B cell (primary cell): Measurements from ENCODE around the gene HTR7. TPM values are rescaled to one million over a fixed set of nuclear protein-coding genes. Genes with fewer than 3 reads are reported as not detected.

Experiments used
- ATAC-seq: fragments of 200-7000 bp; cut with Tn5 transposase; one replicate; pipeline ENCODE4 v1.10.0; 2021; ENCODE audit warnings: low read depth, mild to moderate bottlenecking, moderate number of reproducible peaks, moderate library complexity
- CTCF ChIA-PET: fragments of 350-600 bp; sonication (Branson Sonifier 250); formaldehyde crosslinking; loops from one replicate; lab custom pipeline; 2021; ENCODE audit warnings: antibody characterized with exemption, inconsistent platforms; lab: Charles Lee
- POLR2A ChIA-PET: fragments of 350-600 bp; sonication (Branson Sonifier 250); formaldehyde crosslinking; loops from one replicate; lab custom pipeline; 2021; ENCODE audit warnings: antibody characterized with exemption; lab: Charles Lee
- DNase-seq: peaks from one replicate; pipeline ENCODE4 v3.0.0; 2013
- H2AFZ ChIP-seq: 2 replicates; pipeline ENCODE4 v1.6.1; 2012; ENCODE audit warnings: mild to moderate bottlenecking, low read depth, low read length; ENCODE audit not compliant: insufficient read depth, poor library complexity, severe bottlenecking
- H3K27ac ChIP-seq, 2 donors: 1 replicate in 1 of 2; 2 replicates in 1 of 2; pipeline ENCODE4 v1.5.1; 2012 to 2013; ENCODE audit warnings: low read length in 2 of 2, mild to moderate bottlenecking in 2 of 2, moderate library complexity in 1 of 2
- H3K27me3 ChIP-seq, 4 experiments: fragments of 200-600 bp in 1 of 4; sonication (generic) in 1 of 4; replicated peaks in 1 of 4; 1 replicate in 2 of 4; 2 replicates in 2 of 4; pipeline versions ENCODE4 v1.6.1 to v1.7.0; 2013 to 2016; ENCODE audit warnings: low read length in 3 of 4, mild to moderate bottlenecking in 2 of 4, mixed read lengths in 1 of 4, moderate library complexity in 1 of 4; ENCODE audit not compliant: insufficient read depth in 4 of 4, control insufficient read depth in 3 of 4; ENCODE audit errors: control extremely low read depth in 1 of 4
- H3K36me3 ChIP-seq, 2 experiments: replicated peaks in 1 of 2; 1 replicate in 1 of 2; 2 replicates in 1 of 2; pipeline versions ENCODE4 v1.6.1 to v1.7.1; 2013; ENCODE audit warnings: low read length in 1 of 2; ENCODE audit not compliant: insufficient read depth in 2 of 2, control insufficient read depth in 1 of 2; ENCODE audit errors: control extremely low read depth in 1 of 2, extremely low read depth in 1 of 2
- H3K4me1 ChIP-seq, 2 donors: fragments of 200-600 bp in 1 of 2; sonication (generic) in 1 of 2; 1 replicate in 1 of 2; 2 replicates in 1 of 2; pipeline versions ENCODE4 v1.5.1 to v1.6.1; 2013 to 2017; ENCODE audit warnings: low read length in 2 of 2; ENCODE audit not compliant: control insufficient read depth in 2 of 2, insufficient read depth in 2 of 2
- H3K4me2 ChIP-seq: replicated peaks from 2 replicates; pipeline ENCODE3; 2012; ENCODE audit warnings: mild to moderate bottlenecking, low read depth, low read length; ENCODE audit not compliant: poor library complexity, severe bottlenecking
- H3K4me3 ChIP-seq, 5 experiments: fragments of 200-600 bp in 1 of 5; sonication (generic) in 1 of 5; 1 replicate in 3 of 5; 2 replicates in 2 of 5; pipeline versions ENCODE4 v1.5.1 to v1.7.0; 2011 to 2016; ENCODE audit warnings: low read length in 4 of 5, mild to moderate bottlenecking in 4 of 5, low read depth in 2 of 5, control low read depth in 1 of 5, moderate library complexity in 1 of 5; ENCODE audit not compliant: insufficient read depth in 1 of 5; ENCODE audit errors: control extremely low read depth in 1 of 5, extremely low read depth in 1 of 5
- H3K79me2 ChIP-seq: fragments of 200-600 bp; sonication (generic); one replicate; pipeline ENCODE4 v1.6.0; 2016; ENCODE audit warnings: low read length; ENCODE audit not compliant: control insufficient read depth, insufficient read depth
- H3K9ac ChIP-seq: fragments of 200-600 bp; sonication (generic); 2 replicates; pipeline ENCODE4 v1.6.1; 2017; ENCODE audit warnings: mild to moderate bottlenecking, low read length, moderate library complexity
- H3K9me3 ChIP-seq, 3 donors: one replicate each; pipeline versions ENCODE4 v1.6.1 to v1.7.1; 2013; ENCODE audit warnings: low read length in 2 of 3; ENCODE audit not compliant: control insufficient read depth in 2 of 3, insufficient read depth in 1 of 3; ENCODE audit errors: control extremely low read depth in 1 of 3
- H4K20me1 ChIP-seq: 2 replicates; pipeline ENCODE4 v1.6.0; 2012; ENCODE audit warnings: mild to moderate bottlenecking, low read length; ENCODE audit not compliant: insufficient read depth, control insufficient read depth, poor library complexity, severe bottlenecking
- H3K27ac Mint-ChIP-seq: one replicate; pipeline ENCODE4 v1.8.0; 2021; ENCODE audit warnings: mixed read lengths
- H3K27me3 Mint-ChIP-seq: one replicate; pipeline ENCODE4 v1.8.0; 2021; ENCODE audit warnings: mixed read lengths
- H3K4me1 Mint-ChIP-seq: one replicate; pipeline ENCODE4 v1.8.0; 2021; ENCODE audit warnings: mixed read lengths
- H3K4me3 Mint-ChIP-seq: one replicate; pipeline ENCODE4 v1.8.0; 2021; ENCODE audit warnings: mixed read lengths
- H3K9me3 Mint-ChIP-seq: one replicate; pipeline ENCODE4 v1.8.0; 2022; ENCODE audit warnings: mixed read lengths; ENCODE audit not compliant: insufficient read depth
- CTCF ChIP-seq: fragments of 200-600 bp; IDR thresholded peaks from one replicate; pipeline ENCODE4 v1.8.0; 2022; ENCODE audit warnings: antibody characterized with exemption, mild to moderate bottlenecking
- EZH2 ChIP-seq: IDR thresholded peaks from 2 replicates; pipeline ENCODE4 v1.6.1; 2012; ENCODE audit warnings: borderline replicate concordance, low read depth, mild to moderate bottlenecking, moderate library complexity, low read length; ENCODE audit not compliant: insufficient read depth, poor library complexity, severe bottlenecking
- WGBS: methylation state at CpG from one replicate; pipeline ENCODE4 v1.1.5; 2013; ENCODE audit warnings: missing lambda C conversion rate; ENCODE audit not compliant: insufficient coverage; 5-methylcytosine and 5-hydroxymethylcytosine counted together
- intact Hi-C: fragments of 100-400 bp; cut with micrococcal nuclease; formaldehyde crosslinking; loops from one replicate; pipeline ENCODE4 v1.10.0; 2022
- polyA plus RNA-seq: library from polyadenylated mRNA; depleted of rRNA; stranded (reverse); fragments of >200 nt; gene quantifications from 2 replicates; pipeline ENCODE4 v1.2.3, GENCODE V29; 2012
- total RNA-seq, 2 donors: library from RNA; stranded (reverse); fragments of 120-200 nt in 1 of 2; gene quantifications; 1 replicate in 1 of 2; 2 replicates in 1 of 2; pipeline versions ENCODE4 v1.2.3 to v1.2.4, GENCODE V29; 2013 to 2022

Gene HTR7
- total and polyA plus RNA-seq, 2 donors (not counting 1 experiment from before 2014, with no cell fraction given), result 0.03 TPM; not detected in 1

GRCh38 chr10:90732581-90732980 lies 125.3 kb downstream of the HTR7 start:
- Histone ChIP-seq H3K9ac (no peak overlapping the region), H3K9me3 (no peaks in the 10 kb centered on the region), H2AFZ (no peak overlapping the region), H3K27ac (no peak overlapping the region), H3K27me3 (peaks cover 0 to 3% (median 0%) of the 10 kb centered on the region in 4 experiments), H3K4me1 (no peaks in the 10 kb centered on the region), H3K79me2 (no peaks in the 10 kb centered on the region), H3K4me3 (no peak overlapping the region), H3K36me3 (no peaks in the 10 kb centered on the region), H3K4me2 (no peak overlapping the region), H4K20me1 (no peaks in the 10 kb centered on the region)
- intact Hi-C loops, result no loop called here
- no peaks in the 10 kb centered on the region for H3K4me1 Mint-ChIP-seq
- H3K27me3 Mint-ChIP-seq, result peaks cover 23% of the 10 kb centered on the region
- no peak for TF ChIP-seq CTCF
- H3K9me3 Mint-ChIP-seq, result no peaks in the 10 kb centered on the region
- ChIA-PET CTCF (no interaction called here), POLR2A (no interaction called here)
- no peak overlapping the region for H3K4me3 Mint-ChIP-seq
- H3K27ac Mint-ChIP-seq, result no peak overlapping the region
- ATAC-seq (no peak), DNase-seq (no peak)
- WGBS, result no CpG with 5 or more reads among the region's 3 CpGs

GRCh38 chr10:90723416-90724068 lies 134.3 kb downstream of the HTR7 start:
- ATAC-seq, result no peak
- no peak overlapping the region for H3K27ac Mint-ChIP-seq
- WGBS, result 70% methylated on average over 2 of the region's 6 CpGs
- H3K4me1 Mint-ChIP-seq, result no peaks in the 10 kb centered on the region
- H3K27me3 Mint-ChIP-seq, result peaks cover 15% of the 10 kb centered on the region
- ChIA-PET CTCF (no interaction called here), POLR2A (no interaction called here)
- Histone ChIP-seq H3K9ac (no peak overlapping the region), H2AFZ (no peak overlapping the region), H3K4me3 (no peak overlapping the region), H3K27me3 (no peaks in the 10 kb centered on the region), H4K20me1 (no peaks in the 10 kb centered on the region), H3K36me3 (no peaks in the 10 kb centered on the region), H3K9me3 (no peaks in the 10 kb centered on the region), H3K79me2 (no peaks in the 10 kb centered on the region), H3K4me2 (no peak overlapping the region), H3K27ac (no peak overlapping the region), H3K4me1 (no peaks in the 10 kb centered on the region)
- H3K4me3 Mint-ChIP-seq, result no peak overlapping the region
- no peak for TF ChIP-seq EZH2
- TF ChIP-seq CTCF, result no peak
- intact Hi-C loops, result no loop called here
- no peaks in the 10 kb centered on the region for H3K9me3 Mint-ChIP-seq
- no peak for DNase-seq
